AG08395 (cell line): ENCODE data around the gene C1QTNF6.

Experiments used
- DNase-seq: peaks from one replicate; pipeline ENCODE4 v3.0.0; 2012; ENCODE audit warnings: mixed read lengths, low spot score

Gene C1QTNF6

GRCh38 chr22:37190262-37190780 lies 2.3 kb upstream of the C1QTNF6 start:
- no peak for DNase-seq

GRCh38 chr22:37188901-37189466 lies 937 bp upstream of the C1QTNF6 start:
- DNase-seq = no peak

GRCh38 chr22:37187552-37187890 lies 526 bp downstream of the C1QTNF6 start:
- peak; percentile 54 for DNase-seq

- no peak for DNase-seq
Observed at GRCh38 chr22:37186997-37187522, 987 bp downstream of the C1QTNF6 start.

GRCh38 chr22:37186228-37186996 lies 1.6 kb downstream of the C1QTNF6 start:
- peak; percentile 85 for DNase-seq

- DNase-seq = no peak
Observed at GRCh38 chr22:37185646-37186227, 2.3 kb downstream of the C1QTNF6 start.

GRCh38 chr22:37184816-37185541 lies 3.1 kb downstream of the C1QTNF6 start:
- no peak for DNase-seq

- DNase-seq = no peak
Observed at GRCh38 chr22:37184380-37184755, 3.7 kb downstream of the C1QTNF6 start.

- no peak for DNase-seq
Observed at GRCh38 chr22:37183432-37184379, 4.3 kb downstream of the C1QTNF6 start.

GRCh38 chr22:37182949-37183245 lies 5.2 kb downstream of the C1QTNF6 start:
- DNase-seq = no peak

- DNase-seq = no peak
Observed at GRCh38 chr22:37182101-37182948, 5.7 kb downstream of the C1QTNF6 start.

GRCh38 chr22:37181681-37182080 lies 6.4 kb downstream of the C1QTNF6 start:
- no peak for DNase-seq

- DNase-seq = no peak
Observed at GRCh38 chr22:37180531-37181231, 7.4 kb downstream of the C1QTNF6 start.

GRCh38 chr22:37179622-37180420 lies 8.2 kb downstream of the C1QTNF6 start:
- no peak for DNase-seq

- no peak for DNase-seq
Observed at GRCh38 chr22:37179126-37179470, 8.9 kb downstream of the C1QTNF6 start.

- peak; percentile 33 for DNase-seq
Observed at GRCh38 chr22:37178350-37179125, 9.5 kb downstream of the C1QTNF6 start.

- no peak for DNase-seq
Observed at GRCh38 chr22:37177755-37178154, 10.3 kb downstream of the C1QTNF6 start.

GRCh38 chr22:37177221-37177620 lies 10.8 kb downstream of the C1QTNF6 start:
- no peak for DNase-seq
